AG04449 (cell line): Measurements from ENCODE around the gene KRT80.

ENCODE experiments used
- CTCF ChIA-PET: fragments of 350-600 bp; formaldehyde crosslinking; extraction: SDS; loops from one replicate; lab custom pipeline; 2021; ENCODE audit warnings: antibody characterized with exemption; lab: Yijun Ruan, JAX
- POLR2A ChIA-PET: fragments of 400-600, 350-600 bp; formaldehyde crosslinking; extraction: SDS; loops from one replicate; lab custom pipeline; 2020; ENCODE audit warnings: antibody characterized with exemption, inconsistent platforms; lab: Yijun Ruan, JAX
- DNase-seq: peaks from one replicate; pipeline ENCODE4 v3.0.0-alpha.2; 2010; ENCODE audit warnings: low read depth, low spot score
- H3K4me3 ChIP-seq: 2 replicates; pipeline ENCODE4 v1.5.1; 2011; ENCODE audit warnings: low read depth, mild to moderate bottlenecking, control low read depth, low read length
- TF ChIP-seq, protein P1 (sequence below): IDR thresholded peaks from one replicate; pipeline ENCODE4 v1.5.1; 2011; ENCODE audit warnings: mild to moderate bottlenecking, moderate library complexity, low read length, control low read depth, inconsistent platforms; ENCODE audit not compliant: insufficient read depth; ENCODE audit errors: missing control alignments

KRT80 gene

DNA sequence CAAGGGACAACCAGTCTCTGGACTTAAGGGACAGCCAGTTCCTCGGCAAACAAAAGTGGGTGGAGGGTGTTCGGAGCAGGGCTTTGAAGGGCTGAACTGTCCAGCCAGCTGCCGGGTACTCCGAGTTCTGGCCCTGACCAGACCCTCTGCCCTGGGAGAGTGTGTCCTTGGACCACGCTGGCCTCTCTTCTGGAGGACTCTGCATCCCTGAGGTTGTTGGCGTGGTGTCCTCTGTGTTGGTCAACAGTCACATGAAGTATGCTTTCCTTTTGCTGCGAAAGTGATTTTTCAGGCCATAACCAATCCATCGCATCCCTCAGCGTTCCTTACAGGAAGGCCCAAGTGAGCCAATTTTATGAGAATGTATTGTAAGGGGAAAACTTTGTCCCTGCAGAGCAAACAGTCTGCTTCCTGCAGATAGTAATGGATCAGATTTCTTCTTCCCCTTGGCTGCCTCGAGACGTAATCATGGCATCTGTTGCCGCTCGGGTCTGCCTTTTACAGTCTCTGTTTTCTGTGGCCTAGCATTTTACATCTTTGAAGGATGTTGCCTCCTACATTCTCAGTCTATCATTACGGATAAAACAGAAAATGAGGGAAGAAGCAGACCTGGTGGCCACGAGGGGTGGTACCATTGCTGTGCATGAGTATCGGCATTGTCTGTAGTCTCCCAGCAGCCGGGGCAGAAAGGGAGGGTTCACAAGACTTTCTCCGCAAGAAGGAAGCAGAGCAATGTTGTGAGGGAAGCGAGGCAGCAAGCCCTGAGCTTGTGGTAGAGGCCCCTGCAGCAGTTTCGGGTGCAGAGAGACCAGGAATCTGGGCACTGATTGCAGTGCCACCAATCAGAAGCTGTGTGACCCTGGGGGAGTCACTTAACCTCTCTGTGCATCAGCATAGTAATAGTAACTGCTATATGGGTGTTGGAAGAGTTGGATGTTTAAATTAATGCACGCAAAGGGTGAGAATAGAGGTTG lies 64.9 kb downstream of the KRT80 start:
- CTCF ChIA-PET: interaction anchor here (1.0 to 12.8 kb wide), 7 partner anchors 7 to 741 kb away, joined by 3 to 387 read pairs (median 6); no protein-coding TSS in a partner anchor

DNA sequence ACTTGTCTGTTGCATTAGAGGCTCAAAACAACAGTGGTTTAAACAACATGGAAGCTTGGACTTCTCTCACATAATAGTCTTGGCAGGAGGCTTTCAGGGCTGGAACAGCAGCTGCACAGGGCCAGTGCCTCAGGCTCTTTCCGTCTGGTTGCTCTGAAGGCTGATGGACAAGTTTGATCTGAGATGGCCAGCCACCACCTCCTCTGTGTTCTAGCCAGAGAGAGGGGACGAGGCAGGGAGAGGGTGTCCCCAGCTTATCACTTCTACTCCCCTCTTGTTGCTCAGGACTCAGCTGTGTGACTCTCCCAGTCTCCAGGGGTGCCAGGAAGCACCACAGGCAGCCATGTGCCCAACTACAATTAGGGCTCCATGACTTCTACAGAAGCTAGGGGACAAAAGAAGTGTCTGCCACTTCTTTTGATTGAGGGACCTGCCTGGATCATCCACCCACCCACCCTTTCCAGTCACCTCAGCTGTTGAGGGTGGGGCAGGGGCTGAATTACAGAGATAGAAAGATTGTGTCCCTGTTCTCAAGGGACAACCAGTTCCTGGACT lies 65.7 kb downstream of the KRT80 start:
- TF ChIP-seq, protein P1, sequence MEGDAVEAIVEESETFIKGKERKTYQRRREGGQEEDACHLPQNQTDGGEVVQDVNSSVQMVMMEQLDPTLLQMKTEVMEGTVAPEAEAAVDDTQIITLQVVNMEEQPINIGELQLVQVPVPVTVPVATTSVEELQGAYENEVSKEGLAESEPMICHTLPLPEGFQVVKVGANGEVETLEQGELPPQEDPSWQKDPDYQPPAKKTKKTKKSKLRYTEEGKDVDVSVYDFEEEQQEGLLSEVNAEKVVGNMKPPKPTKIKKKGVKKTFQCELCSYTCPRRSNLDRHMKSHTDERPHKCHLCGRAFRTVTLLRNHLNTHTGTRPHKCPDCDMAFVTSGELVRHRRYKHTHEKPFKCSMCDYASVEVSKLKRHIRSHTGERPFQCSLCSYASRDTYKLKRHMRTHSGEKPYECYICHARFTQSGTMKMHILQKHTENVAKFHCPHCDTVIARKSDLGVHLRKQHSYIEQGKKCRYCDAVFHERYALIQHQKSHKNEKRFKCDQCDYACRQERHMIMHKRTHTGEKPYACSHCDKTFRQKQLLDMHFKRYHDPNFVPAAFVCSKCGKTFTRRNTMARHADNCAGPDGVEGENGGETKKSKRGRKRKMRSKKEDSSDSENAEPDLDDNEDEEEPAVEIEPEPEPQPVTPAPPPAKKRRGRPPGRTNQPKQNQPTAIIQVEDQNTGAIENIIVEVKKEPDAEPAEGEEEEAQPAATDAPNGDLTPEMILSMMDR: no peak
- H3K4me3 ChIP-seq: no peak overlapping the region
- CTCF ChIA-PET: interaction anchor here (1.0 to 12.8 kb wide), 5 partner anchors 10 to 742 kb away, joined by 3 to 387 read pairs (median 6); no protein-coding TSS in a partner anchor
- no peak for DNase-seq
- POLR2A ChIA-PET: interaction anchor here (1.0 kb wide), 1 partner anchor 56 kb away, joined by 4 read pairs; the partner anchor contains the start of gene ATG101

More for the DNA sequence above, 64.9 kb downstream of the KRT80 start:
- POLR2A ChIA-PET: no interaction called here
- TF ChIP-seq, protein P1: no peak
- no peak overlapping the region for H3K4me3 ChIP-seq
- DNase-seq: no peak

DNA sequence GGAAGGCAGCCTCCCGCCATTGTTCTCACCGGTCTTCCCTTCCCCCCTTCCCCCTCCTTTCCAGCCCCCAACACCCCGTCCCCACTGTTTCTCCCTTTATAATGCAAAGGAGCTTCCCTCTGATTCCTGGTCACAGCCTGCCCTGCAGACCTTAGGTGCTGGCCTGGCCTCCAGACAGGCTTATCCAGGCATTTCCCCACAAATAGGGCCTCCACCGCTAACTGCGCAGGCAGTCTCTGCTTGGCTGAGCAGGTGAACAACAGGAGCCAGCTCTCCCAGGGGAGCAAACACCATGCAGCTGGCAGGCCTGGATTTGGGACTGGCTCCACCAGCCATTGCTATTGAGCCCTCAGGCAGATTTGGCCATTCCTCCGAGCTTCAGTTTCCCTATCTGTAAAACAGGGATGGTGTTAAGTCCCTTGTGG lies 66.3 kb downstream of the KRT80 start:
- no peak for DNase-seq
- H3K4me3 ChIP-seq: no peak overlapping the region
- CTCF ChIA-PET: interaction anchor here (1.0 to 12.8 kb wide), 6 partner anchors 10 to 743 kb away, joined by 3 to 387 read pairs (median 4); no protein-coding TSS in a partner anchor
- POLR2A ChIA-PET: interaction anchor here (1.0 kb wide), 1 partner anchor 55 kb away, joined by 4 read pairs; the partner anchor contains the start of gene ATG101
- TF ChIP-seq, protein P1: no peak

DNA sequence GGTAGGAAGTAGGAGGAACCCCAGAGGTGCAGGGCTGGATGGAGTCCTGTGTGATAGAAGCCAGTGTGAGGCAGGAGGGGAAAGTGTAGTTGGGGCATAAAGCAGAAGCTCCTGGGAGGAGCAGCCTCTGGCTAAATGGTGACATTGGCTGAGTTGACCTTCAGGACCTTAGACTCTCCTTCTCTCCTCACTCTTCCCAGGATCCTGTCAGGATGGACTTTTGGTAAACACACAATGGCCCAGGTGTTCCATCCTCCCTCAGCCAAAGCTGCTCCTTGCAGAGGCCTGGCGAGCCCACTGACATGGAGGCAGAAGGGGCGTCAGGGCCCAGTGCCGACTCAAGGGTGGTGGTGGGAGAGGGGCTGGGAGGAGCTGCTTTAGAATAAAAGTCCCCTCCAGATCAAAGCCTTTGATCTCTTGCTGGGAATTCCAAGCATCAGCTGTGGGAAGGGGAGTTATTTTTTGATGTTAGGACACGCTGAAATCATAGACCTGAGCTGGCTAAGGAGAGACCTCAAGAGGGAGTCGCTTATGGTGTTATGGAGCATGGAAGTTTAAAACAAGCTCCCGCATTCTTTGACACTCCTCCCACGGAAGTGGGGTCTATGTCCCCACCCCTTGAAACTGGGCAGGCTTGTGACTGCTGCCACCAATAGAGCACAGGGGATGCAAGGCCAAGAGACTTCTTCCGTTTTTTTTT lies 68.2 kb downstream of the KRT80 start:
- ChIA-PET POLR2A (no interaction called here), CTCF (interaction anchor here (1.0 to 12.8 kb wide), 15 partner anchors 12 to 882 kb away, joined by 3 to 387 read pairs (median 8); partner anchors contain the start of genes ATG101 and TAMALIN)
- no peak for DNase-seq
- TF ChIP-seq, protein P1: no peak
- no peak overlapping the region for H3K4me3 ChIP-seq

DNA sequence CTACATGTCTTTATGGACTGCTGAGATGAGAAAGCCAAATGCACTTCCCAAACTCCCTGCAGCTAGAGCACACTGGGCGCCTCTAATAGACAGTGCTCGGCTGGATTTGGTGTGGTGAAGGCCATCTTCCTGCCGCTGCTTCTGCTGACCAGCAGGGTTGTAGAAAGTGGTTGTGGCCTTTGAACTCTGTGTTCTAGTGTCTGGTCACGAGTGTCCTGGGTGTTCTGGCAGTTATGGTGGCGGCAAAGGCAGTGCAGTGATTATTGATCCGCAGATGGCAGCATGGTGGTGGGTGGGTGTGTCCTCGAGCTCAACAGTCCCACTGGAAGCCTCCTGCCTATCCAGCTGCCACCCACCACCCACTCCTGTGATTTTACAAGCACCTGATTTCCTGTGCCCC lies 68.9 kb downstream of the KRT80 start:
- ChIA-PET CTCF (interaction anchor here (1.0 to 12.8 kb wide), 14 partner anchors 13 to 883 kb away, joined by 3 to 387 read pairs (median 8); partner anchors contain the start of genes ATG101 and TAMALIN), POLR2A (no interaction called here)
- TF ChIP-seq, protein P1: no peak
- H3K4me3 ChIP-seq: no peak overlapping the region
- DNase-seq: no peak
